22Rv1 (cell line): ENCODE data around the gene TRIM27.

ENCODE experiments used
- ZFX ChIP-seq: fragments of 450-650 bp; IDR thresholded peaks from 2 replicates; pipeline ENCODE4 v1.6.1; 2017; ENCODE audit warnings: antibody characterized with exemption, borderline replicate concordance
- TF ChIP-seq, protein P1 (sequence below): fragments of 450-650 bp; IDR thresholded peaks from 2 replicates; pipeline ENCODE4 v1.5.1; 2017; ENCODE audit warnings: mild to moderate bottlenecking

DNA sequence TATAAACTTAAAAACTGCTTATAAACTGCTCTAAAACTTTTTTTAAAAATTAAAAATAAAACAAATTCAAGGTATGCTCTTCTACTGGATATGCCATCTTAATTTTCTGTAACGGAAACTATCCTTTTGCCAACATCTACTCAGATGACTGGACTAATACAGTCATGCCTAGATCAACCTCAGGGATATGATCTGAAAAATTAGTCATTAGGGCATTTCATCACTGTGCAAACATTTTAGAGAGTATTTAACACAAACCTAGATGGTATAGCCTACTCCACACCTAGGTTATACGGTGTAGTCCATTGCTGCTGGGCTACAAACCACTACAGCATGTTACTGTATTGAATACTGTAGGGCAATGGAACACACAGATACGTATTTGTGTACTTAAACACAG is 64.8 kb downstream of the TRIM27 start:
- TF ChIP-seq, protein P1, sequence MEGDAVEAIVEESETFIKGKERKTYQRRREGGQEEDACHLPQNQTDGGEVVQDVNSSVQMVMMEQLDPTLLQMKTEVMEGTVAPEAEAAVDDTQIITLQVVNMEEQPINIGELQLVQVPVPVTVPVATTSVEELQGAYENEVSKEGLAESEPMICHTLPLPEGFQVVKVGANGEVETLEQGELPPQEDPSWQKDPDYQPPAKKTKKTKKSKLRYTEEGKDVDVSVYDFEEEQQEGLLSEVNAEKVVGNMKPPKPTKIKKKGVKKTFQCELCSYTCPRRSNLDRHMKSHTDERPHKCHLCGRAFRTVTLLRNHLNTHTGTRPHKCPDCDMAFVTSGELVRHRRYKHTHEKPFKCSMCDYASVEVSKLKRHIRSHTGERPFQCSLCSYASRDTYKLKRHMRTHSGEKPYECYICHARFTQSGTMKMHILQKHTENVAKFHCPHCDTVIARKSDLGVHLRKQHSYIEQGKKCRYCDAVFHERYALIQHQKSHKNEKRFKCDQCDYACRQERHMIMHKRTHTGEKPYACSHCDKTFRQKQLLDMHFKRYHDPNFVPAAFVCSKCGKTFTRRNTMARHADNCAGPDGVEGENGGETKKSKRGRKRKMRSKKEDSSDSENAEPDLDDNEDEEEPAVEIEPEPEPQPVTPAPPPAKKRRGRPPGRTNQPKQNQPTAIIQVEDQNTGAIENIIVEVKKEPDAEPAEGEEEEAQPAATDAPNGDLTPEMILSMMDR = no peak
- no peak for TF ChIP-seq ZFX
